HepG2 (cell line): ENCODE data around the gene SH3PXD2A.

Experiments used
- CREB1 ChIP-seq, 2 experiments: fragments of 450-650 bp in 1 of 2; IDR thresholded peaks; 2 replicates each; pipeline ENCODE4 v1.6.1; 2016 to 2017; ENCODE audit warnings: control low read depth in 1 of 2, mild to moderate bottlenecking in 1 of 2, missing compliant biosample characterization in 1 of 2, missing genetic modification characterization in 1 of 2
- CTCF ChIP-seq: sonication (generic); formaldehyde crosslinking; IDR thresholded peaks from 2 replicates; pipeline ENCODE4 v1.5.0; 2020; ENCODE audit warnings: mild to moderate bottlenecking, missing genetic modification reagents, moderate library complexity
- HNRNPH1 ChIP-seq: fragments of 200-400 bp; formaldehyde crosslinking; optimal IDR thresholded peaks from 2 replicates; pipeline ENCODE3; 2017; ENCODE audit warnings: mild to moderate bottlenecking, low read depth, low read length
- KLF15 ChIP-seq: sonication (generic); formaldehyde crosslinking; IDR thresholded peaks from 2 replicates; pipeline ENCODE4 v1.8.1; 2023; ENCODE audit warnings: borderline replicate concordance, mild to moderate bottlenecking, inconsistent platforms, missing genetic modification reagents, mixed read lengths
- NFATC3 ChIP-seq: sonication (generic); formaldehyde crosslinking; IDR thresholded peaks from 2 replicates; pipeline ENCODE4 v1.5.1; 2020; ENCODE audit warnings: mild to moderate bottlenecking, missing genetic modification reagents
- NR2F1 ChIP-seq, 2 experiments: fragments of 450-650 bp in 1 of 2; formaldehyde crosslinking in 1 of 2; IDR thresholded peaks; 2 replicates each; pipeline versions ENCODE4 v1.5.0 to v1.6.1; 2016 to 2020; ENCODE audit warnings: mild to moderate bottlenecking in 1 of 2, missing compliant biosample characterization in 1 of 2, missing genetic modification reagents in 1 of 2, moderate library complexity in 1 of 2
- RXRA ChIP-seq: sonication (generic); formaldehyde crosslinking; IDR thresholded peaks from 2 replicates; pipeline ENCODE4 v1.5.1; 2020; ENCODE audit warnings: missing genetic modification reagents
- SIN3A ChIP-seq: IDR thresholded peaks from 2 replicates; pipeline ENCODE4 v1.6.1; 2011; ENCODE audit warnings: low read depth, mild to moderate bottlenecking, control low read depth, low read length, borderline replicate concordance
- ZNF550 ChIP-seq: sonication (generic); formaldehyde crosslinking; IDR thresholded peaks from 2 replicates; pipeline ENCODE4 v1.4.0; 2020; ENCODE audit warnings: mild to moderate bottlenecking, missing genetic modification reagents, borderline replicate concordance
- ZNF687 ChIP-seq: sonication (generic); formaldehyde crosslinking; IDR thresholded peaks from 2 replicates; pipeline ENCODE4 v1.5.1; 2020; ENCODE audit warnings: mild to moderate bottlenecking, missing genetic modification reagents, moderate library complexity
- TF ChIP-seq, protein P1 (sequence below), 2 experiments: IDR thresholded peaks; 2 replicates each; pipeline ENCODE4 v1.6.1; 2011 to 2012; ENCODE audit warnings: low read length in 2 of 2, borderline replicate concordance in 1 of 2, low read depth in 1 of 2, mild to moderate bottlenecking in 1 of 2, moderate library complexity in 1 of 2

DNA sequence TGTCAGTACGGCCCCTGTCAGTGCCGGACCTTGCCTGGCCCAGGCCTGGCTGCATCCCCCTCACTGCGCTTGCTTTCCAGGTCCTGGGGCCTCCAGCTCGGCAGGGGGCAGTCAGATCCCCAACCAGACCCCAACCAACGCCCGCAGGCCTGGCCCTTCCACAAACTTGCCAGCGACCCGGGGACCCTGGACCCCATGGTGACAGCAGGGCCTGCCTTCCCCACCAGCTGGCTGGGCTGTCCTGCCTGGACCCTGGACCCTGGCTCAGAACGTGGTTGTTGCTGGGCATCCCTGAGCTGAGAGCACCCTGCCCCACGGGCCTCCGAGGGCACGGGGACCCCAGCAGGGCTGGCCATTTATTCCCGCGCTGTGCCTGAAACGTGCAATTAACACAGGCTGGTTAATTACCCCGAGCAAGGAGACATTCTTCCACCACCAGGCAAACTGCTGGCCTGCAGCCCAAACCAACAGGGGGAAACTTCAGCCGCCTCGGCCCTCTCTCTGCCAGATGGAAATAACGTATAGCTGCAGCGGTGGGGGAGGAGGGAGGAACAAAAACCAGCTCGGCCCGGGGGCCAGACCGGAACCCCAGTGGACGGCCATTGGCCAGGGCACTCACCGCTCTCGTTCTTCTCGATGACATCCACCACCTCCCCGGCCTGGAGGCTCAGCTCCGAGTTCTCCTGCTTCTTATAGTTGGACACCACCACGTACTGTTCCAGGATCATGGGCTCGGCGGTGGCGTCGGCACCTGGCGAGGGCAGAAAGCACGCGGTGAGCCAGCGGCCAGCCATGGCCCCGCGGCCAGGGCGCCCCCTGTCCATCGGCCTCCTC is 194.8 kb downstream of the SH3PXD2A start:
- TF ChIP-seq CTCF (CRISPR knock-in tag) (peak; percentile 74), ZNF687 (peak; percentile 95), ZNF550 (CRISPR knock-in tag) (no peak), RXRA (CRISPR knock-in tag) (no peak), NR2F1 (CRISPR knock-in tag; IDR thresholded peaks at IDR 0.05) (no peak), CREB1 (IDR thresholded peaks at IDR 0.05) (no peak), CREB1 (CRISPR knock-in tag; IDR thresholded peaks at IDR 0.05) (no peak), KLF15 (CRISPR knock-in tag) (no peak), SIN3A (no peak; the same call in 1 of the 2 replicates), HNRNPH1 (no peak), NFATC3 (no peak)
- TF ChIP-seq, protein P1, sequence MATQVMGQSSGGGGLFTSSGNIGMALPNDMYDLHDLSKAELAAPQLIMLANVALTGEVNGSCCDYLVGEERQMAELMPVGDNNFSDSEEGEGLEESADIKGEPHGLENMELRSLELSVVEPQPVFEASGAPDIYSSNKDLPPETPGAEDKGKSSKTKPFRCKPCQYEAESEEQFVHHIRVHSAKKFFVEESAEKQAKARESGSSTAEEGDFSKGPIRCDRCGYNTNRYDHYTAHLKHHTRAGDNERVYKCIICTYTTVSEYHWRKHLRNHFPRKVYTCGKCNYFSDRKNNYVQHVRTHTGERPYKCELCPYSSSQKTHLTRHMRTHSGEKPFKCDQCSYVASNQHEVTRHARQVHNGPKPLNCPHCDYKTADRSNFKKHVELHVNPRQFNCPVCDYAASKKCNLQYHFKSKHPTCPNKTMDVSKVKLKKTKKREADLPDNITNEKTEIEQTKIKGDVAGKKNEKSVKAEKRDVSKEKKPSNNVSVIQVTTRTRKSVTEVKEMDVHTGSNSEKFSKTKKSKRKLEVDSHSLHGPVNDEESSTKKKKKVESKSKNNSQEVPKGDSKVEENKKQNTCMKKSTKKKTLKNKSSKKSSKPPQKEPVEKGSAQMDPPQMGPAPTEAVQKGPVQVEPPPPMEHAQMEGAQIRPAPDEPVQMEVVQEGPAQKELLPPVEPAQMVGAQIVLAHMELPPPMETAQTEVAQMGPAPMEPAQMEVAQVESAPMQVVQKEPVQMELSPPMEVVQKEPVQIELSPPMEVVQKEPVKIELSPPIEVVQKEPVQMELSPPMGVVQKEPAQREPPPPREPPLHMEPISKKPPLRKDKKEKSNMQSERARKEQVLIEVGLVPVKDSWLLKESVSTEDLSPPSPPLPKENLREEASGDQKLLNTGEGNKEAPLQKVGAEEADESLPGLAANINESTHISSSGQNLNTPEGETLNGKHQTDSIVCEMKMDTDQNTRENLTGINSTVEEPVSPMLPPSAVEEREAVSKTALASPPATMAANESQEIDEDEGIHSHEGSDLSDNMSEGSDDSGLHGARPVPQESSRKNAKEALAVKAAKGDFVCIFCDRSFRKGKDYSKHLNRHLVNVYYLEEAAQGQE (IDR thresholded peaks at IDR 0.05; ENCODE audit: borderline replicate concordance in 1 of 2, low read depth in 1 of 2, low read length in 2 of 2), result no peak
